IPS-11a (cell line): Measurements from ENCODE around the gene SIGLEC9.

Source experiments
- H3K4me3 ChIP-seq: one replicate; pipeline ENCODE4 v1.5.1; 2013; ENCODE audit warnings: low read depth, low read length, control low read depth

SIGLEC9 gene

DNA sequence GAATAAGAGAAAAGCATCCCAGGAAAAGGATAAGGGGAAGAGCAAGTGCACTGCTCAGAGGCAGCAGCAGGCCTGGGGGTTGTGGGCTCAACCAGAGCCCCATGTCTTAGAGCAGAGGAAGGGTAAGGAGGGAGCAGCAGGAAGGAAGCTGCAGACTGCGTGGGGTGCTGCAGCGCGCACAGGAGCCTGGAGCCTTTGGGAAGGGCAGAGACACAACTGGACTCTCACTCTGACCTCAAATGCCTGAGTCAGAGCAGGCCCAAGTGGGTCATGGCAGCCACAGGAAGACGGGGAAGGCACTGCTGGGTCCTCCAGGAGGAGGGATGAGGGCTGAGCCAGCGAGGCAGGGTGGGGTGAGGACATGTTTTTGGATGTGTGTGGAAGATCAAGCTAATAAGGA is 49.0 kb downstream of the SIGLEC9 start:
- H3K4me3 ChIP-seq = no peak overlapping the region

DNA sequence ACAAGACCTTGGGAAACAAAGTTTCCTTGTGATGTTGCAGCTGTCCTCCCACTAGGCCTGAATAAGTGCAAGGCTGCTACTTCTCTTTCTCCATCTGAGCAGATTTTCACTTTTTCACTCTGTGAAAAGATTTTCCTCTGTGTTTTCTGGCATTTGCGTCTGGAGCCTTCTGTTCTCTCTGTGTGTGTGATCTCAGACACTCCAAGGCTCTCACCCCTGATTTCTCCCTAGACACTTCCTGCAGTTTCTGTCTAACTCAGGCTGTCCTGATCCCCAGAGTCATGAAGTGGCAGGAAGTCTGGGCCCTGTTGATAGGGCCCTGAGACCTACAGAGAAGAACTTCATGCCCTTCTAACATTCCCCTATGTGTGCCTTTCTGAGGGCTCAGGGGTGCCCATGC is 54.5 kb downstream of the SIGLEC9 start:
- H3K4me3 ChIP-seq = no peak overlapping the region
